GM12892 (cell line): Measurements from ENCODE around the gene CLDN6.

Experiments used
- POLR2A ChIP-seq: IDR thresholded peaks from 2 replicates; pipeline ENCODE4 v1.6.1; 2011; ENCODE audit warnings: low read depth, low read length, control low read depth
- POLR2AphosphoS5 ChIP-seq: IDR thresholded peaks from 2 replicates; pipeline ENCODE4 v1.6.1; 2011; ENCODE audit warnings: low read depth, low read length, control low read depth
- TAF1 ChIP-seq: IDR thresholded peaks from 2 replicates; pipeline ENCODE4 v1.6.1; 2011; ENCODE audit warnings: low read depth, mild to moderate bottlenecking, control low read depth, low read length, borderline replicate concordance

- no peak for TF ChIP-seq POLR2A
- TF ChIP-seq POLR2AphosphoS5 = no peak
- TF ChIP-seq TAF1 = no peak
These were observed 12.5 kb upstream of the CLDN6 start for GRCh38 chr16:3030222-3031212.
